ENCODE results near the gene DDX19B.
A peak's percentile ranks its signal among the peaks of the same experiment; 100 is the strongest.
"Not testable (repeated sequence)": the region's sequence is repeated elsewhere in the genome, so short reads cannot be mapped to it uniquely, and the experiment has no call there.

Gene DDX19B

DNA sequence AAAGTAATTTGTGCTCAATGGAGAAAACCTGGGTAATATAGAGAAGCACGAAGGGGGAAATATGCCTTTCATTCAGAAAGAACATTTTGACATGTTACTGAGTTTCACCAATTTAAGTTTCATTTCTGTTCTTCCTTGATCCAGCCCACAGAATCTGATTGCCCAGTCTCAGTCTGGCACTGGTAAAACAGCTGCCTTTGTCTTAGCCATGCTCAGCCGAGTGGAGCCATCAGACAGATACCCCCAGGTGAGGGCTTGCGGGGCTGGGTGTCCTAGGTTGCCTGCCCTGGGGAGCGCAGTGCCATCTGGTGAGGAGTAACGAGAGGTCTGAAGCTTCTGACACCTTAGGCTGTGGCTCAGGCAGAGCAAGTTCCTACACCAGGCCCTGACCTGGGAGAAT, 65.4 kb downstream of the DDX19B start:
- DNase-seq: no peak

DNA sequence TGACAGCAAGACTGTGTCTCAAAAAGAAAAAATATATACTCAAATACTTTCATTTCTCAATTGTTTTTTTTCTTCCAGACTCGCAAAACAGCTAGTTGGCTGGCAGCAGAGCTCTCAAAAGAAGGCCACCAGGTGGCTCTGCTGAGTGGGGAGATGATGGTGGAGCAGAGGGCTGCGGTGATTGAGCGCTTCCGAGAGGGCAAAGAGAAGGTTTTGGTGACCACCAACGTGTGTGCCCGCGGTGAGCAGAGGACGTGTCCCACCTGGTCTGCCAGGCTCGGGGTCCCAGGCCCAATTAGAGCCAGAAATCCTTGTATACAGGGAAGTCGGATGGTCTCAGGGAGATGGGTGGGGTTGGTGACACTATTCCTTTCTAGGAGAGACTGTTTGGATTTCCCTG, 71.2 kb downstream of the DDX19B start:
- DNase-seq: not testable (repeated sequence)

DNA sequence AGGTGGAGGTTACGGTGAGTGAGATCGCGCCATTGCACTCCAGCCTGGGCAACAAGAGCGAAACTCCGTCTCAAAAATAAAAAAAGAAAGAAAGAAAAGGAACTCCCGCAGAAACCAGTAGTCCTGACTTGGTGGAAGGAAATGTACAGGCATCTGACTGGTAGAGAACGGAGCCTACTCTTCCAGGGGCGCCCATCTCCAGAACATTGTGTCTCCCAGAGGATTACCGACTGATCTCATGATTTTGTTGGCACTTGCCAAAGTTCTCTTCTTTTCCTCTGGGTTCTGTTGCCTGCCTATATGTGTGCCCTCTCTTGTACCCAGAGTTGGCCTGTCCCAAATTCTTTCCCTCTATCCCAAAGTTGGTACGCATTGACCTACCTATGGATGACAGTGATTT, 71.9 kb downstream of the DDX19B start:
- DNase-seq: no peak

DNA sequence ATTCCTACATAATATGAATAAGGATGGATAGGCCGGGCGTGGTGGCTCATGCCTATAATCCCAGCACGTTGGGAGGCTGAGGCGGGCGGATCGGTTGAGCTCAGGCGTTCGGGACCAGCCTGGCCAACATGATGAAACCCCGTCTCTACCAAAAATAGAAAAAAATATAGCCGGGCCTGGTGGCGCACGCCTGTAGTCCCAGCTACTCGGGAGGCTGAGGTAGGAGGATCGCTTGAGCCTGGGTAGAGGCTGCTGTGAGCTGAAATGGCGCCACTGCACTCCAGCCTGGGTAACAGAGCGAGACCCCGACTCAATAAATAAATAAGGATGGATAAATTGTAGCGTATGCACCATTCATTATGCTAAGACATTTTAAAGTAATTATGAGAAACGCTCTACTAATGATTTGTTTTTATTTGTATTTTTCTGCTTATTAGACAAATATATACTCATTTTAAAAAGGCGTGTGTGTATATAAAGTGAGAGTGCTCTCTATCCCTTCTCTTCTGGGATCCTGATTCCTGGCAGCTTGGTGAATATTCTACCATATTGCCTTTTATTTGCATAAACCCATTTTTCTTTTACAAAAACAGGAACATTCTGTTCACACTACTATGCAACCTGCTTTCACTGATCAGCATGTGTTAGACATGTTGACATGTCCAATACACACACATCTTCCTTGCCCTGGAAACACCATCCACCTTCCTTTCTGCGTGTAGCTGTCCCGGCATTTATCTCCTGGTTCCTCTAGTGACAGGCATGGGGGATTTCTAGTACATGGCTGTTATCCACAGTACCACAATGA, 74.1 kb downstream of the DDX19B start:
- no peak for DNase-seq

DNA sequence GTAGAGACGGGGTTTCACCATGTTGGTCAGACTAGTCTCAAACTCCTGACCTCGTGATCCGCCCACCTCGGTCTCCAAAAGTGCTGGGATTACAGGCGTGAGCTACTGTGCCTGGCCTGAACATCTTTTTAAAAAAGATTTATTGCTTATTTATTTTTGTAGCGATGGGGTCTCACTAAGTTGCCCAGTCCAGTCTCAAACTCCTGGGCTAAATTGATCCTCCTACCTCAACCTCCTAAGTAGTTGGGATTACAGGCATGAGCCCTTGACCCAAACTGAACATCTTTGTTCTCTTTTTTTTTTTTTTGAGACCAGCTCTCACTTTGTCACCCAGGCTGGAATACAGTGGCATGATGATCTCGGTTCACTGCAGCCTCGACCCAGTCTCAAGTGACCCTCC, 75.2 kb downstream of the DDX19B start:
- DNase-seq: no peak

DNA sequence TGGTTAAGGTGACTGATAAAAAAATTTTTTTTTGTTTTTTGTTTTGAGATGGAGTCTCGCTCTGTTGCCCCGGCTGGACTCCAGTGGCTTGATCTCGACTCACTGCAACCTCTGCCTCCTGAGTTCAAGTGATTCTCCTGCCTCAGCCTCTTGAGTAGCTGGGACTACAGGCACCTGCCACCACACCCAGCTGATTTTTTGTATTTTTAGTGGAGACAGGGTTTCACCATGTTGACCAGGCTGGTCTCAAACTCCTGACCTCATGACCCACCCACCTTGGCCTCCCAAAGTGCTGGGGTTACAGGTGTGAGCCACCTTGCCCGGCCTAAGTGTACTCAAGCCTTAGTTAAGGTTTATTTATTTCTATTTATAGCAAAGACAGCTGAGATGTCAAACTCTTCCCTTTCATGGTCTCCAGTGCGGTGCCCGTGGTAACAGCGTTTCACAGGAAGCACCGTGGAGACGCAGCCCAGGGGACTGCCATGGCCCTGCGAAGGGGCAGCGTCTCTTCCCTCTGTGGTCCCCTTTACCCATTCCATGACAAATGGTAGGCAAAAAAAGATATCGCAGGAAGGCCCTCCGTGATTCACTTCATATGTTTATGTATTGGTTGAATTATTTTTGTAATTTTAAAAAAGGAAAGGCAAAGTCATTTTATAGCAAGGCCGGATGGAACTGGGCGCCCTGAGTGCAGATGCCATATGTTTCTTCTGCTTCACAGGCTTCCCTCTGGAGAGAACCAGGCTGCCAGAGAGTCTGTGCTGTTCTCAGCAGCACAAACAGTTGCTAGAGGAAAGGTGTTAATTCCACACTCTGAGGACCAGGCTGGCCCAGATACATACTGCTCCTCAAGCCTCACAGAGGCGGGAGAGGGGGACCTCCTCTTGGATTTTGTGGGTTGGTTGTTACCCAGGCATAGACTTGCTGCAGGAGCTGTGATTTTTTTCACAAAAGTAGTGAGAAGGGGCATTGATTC, 76.9 kb downstream of the DDX19B start:
- no peak for DNase-seq

DNA sequence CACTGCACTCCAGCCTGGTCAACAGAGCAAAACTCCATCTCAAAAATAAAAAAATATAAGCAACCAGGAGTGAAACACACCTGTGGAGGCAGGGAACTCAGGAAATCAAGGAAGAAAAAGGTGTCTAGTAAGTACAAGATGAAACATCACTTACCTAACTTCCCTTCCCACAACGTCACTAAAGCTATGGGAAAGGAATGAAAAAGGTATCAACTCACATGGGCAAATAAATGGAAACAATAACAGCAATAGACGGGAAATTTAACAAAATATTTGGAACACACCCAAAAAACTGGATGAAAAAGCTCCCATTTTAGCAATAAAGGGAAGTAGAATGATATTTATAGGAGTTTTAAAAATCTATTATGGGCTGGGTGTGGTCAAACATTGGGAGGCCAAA, 78.8 kb downstream of the DDX19B start:
- no peak for DNase-seq

DNA sequence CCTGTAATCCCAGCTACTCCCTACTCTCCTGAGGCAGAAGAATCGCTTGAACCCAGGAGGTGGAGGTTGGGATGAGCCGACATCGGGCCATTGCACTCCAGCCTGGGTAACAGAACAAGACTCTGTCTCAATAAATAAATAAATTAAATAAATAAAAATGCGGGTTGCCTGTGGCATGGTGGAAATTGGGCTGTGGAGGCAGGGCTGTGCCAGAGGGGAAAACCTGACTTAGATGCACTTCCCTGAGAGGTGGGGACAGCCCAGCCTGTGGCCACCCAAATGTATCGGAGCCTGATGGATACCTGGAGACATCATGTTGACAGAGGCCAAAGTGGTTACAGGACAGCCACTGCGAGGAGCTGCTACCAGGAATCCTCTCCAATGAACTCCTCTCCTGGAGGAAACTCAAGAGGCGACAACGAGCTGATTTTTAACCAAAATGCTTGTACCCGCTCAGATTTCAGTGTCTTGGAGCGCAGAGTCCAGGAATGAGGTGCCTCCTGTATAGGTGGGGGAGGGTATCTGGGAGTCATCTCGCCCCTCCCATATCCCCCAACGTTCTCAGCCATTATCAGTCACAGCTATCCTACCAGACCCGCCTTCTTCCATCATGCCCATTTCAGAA, 80.0 kb downstream of the DDX19B start:
- no peak for DNase-seq

DNA sequence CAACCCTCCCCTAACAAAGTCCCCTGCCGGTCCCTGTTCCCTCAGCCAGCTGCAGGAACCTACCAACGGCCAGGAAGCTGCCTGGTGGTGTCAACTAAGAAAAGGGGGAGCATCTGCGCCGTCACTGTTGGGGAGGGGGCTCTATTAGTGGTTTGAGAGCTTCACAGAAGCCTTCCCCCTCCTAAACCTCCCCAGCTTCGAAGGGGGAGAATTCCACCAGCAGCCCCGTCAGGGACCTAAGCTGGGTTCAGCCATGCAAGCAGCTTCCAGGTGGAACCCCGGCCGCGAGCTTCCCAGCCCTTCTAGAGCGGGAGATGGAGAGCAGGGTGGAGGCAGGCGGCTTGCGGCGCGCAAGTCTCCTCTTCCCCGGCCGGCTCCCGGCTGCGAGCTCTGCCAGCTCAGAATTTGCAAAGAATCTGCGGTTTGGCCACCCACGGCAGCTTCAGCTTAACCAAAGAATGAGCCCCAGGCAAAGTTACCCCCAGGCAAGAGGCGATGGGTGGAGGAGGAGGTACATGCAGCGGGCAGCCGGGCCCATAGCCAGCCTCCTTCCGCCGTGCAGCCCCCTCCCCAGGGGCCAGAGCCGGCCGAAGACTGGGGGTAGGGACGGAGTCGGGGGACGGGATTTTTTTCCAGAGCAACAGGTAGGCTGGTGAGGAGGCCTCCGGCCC, 81.4 kb downstream of the DDX19B start:
- peak; percentile 33 for DNase-seq

DNA sequence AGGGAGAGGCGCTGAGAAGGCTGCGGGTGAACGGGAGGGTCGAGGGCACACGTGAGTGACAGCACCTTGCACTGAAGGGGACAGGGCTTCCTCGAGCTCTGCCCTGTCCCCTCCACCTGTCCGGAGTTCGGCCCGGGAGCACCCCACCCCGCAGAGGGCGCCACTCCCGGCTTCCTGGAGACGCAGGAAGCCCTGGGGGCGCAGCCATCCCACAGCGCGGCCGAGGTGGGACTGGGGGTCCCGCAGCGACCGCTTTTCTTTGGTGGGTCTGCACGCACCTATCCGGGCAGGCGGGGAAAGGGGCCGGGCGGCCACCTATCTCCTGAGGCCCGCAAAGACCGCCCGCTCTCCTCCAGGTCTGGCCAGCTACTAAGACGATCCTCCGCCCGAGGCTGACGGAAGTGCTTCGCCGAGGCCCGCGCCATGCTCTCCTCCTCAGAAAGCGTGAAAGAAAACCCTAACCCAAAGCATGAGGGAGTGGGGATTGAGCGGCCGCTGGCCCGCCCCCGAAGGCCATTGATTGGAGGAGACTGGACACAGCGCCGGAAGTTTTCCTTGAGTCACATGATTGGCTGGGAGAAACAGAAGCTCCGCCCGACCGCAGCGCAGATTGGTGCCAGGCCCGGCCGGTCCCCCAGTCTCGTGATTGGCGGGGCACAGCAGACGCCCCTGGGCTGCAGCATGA, 82.1 kb downstream of the DDX19B start:
- peak; percentile 98 for DNase-seq

DNA sequence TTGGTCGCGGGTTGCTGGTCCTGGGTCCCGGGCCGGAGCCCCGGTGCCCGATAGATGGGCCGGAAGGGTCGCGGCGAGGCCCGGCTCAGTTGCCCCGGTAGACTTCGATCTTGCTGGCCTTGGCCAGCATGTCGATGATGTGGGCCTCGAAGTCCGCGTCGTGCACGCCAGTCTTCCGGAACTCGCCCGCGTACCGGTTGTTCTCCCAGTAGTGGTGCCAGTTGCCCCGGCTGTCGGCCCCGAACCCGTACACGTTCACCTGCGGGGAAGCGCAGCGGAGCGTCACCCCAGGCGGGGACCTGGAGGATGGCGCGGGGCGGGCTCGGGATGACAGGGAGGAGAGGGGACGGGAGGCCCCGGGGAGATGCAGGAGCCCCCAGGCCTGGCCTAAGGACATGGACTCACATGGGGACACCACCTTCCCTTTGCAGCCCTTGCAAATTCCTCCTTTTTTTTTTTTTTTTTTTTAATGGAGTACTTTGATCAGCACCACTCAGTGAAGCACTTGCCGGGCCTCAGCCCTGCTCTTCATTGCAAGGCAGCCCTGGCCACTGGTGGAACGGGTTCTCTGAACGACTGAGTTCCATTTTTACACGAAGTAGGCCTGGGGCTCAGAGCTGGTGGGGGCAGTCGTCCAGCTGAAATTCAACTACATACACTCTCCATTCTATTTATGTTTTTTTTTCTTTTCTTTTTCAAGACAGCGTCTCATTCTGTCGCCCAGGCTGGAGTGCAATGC, 82.8 kb downstream of the DDX19B start:
- DNase-seq: peak; percentile 45

DNA sequence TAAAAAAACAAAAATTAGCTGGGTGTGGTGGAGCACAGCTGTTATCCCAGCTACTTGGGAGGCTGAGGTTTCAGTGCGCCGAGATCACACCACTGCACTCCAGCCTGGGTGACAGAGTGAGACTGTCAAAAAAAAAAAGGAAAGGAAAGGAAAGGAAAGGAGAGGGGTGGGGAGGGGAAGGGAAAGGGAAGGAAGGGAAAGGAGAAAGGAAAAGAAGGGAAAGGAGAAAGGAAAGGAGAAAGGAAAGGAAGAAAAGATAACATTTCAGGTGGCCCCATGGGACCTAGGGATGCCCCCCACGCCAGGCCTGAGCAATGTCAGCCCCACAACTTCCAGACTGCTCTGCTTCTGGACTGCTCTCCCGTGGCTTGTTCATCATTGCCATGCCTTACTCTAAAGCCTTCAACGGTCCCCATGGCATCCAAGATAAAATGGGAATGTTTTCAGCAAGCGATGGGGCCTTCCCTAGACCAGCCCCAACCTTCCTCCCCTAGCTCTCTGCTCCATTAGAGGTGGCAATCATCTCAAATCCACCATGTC, 84.5 kb downstream of the DDX19B start:
- no peak for DNase-seq
